ENCODE data around the gene PDE4D.
"Not testable (repeated sequence)": the region's sequence is repeated elsewhere in the genome, so short reads cannot be mapped to it uniquely, and the experiment has no call there.

PDE4D gene

GRCh38 chr5:58974083-58974482, 919.4 kb downstream of the PDE4D start:
- no peak for DNase-seq

DNA sequence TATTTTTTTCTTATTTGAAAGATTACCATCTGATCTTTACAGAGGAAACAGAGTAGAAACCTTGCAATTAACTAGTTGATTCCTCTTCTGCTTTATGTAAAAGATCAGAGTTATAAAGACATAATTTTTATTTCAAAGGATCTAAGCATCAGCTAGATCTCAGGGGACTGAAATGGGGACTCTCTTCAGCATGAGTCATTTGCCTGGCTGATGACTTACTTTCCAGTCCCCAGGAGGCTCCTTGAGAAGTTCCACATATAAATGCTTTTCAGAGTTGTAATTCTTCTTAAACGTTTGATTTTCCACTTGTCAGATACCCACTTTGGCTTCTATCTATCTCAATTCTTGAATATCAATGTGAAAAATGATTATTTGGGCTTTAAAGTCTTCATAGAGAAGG, 921.2 kb downstream of the PDE4D start:
- no peak for DNase-seq

DNA sequence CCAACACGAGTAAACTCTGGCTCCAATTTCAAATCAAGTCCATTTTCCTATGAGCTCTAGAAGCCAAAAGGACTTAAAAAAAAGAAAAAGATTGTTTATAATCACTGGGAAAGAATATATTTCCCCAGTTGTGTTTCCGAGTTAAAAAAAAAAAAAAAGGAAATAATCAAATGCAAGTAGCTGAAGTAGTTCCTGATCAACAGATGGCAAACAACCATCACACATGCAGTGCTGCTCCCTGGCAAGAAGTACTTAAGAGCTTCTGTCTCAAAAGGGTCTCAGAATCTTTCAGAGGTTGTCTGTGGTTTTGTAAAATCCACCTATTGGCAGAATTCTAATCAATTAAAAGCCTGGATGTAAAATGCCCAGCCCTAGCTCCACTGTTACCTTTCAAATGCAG, 922.8 kb downstream of the PDE4D start:
- no peak for DNase-seq

GRCh38 chr5:58969795-58970194, 923.7 kb downstream of the PDE4D start:
- no peak for DNase-seq

GRCh38 chr5:58969253-58969652, 924.3 kb downstream of the PDE4D start:
- DNase-seq = no peak

DNA sequence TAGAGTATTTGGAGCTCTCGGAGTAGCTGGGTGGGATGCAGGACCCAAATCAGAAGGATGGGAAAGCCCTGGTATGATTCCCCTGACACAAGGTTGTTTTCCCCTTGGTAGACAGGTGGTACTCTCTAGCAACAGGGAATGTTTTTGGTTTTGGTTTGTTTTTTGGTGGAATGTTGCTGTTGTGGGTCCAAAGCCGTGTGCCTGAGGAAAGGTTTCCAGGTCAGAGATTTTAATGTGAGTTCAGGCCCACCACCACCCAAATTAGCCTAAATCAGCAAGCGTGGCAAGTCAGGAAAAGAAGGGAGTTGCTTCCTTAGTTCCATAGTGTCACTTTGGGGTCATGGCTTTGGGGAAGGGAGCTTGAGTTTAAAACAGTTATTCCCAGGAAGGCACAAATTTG, 925.2 kb downstream of the PDE4D start:
- no peak for DNase-seq

DNA sequence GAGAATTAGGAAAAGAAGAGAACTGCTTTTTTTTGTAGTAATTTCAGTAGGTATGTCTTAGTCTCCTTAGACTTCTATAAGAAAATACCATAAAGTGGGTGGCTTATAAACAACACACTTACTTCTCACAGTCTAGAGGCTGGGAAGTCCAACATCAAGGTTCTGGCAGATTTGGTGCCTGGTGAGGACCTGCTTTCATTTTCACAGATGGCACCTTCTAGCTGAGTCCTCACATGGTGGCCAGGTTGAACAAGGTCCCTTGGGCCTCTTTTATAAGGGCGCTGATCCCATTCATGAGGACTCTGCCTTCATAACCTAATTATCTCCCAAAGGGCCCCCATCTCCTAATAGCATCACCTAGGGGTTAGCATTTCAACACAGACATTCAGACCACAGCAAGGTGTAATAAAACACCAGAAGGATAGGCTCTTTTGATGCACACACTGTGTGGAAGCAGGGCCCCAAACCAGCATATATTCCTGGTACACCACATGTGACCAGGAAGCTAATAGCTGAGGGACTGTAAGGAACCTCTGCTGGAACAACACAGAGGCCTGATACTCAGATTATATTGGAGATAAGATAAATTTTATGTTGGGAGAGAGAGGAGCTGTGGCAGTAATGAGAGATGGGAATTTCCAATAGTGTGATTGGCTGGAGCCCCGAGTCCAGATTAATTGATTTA, 925.8 kb downstream of the PDE4D start:
- DNase-seq = no peak

DNA sequence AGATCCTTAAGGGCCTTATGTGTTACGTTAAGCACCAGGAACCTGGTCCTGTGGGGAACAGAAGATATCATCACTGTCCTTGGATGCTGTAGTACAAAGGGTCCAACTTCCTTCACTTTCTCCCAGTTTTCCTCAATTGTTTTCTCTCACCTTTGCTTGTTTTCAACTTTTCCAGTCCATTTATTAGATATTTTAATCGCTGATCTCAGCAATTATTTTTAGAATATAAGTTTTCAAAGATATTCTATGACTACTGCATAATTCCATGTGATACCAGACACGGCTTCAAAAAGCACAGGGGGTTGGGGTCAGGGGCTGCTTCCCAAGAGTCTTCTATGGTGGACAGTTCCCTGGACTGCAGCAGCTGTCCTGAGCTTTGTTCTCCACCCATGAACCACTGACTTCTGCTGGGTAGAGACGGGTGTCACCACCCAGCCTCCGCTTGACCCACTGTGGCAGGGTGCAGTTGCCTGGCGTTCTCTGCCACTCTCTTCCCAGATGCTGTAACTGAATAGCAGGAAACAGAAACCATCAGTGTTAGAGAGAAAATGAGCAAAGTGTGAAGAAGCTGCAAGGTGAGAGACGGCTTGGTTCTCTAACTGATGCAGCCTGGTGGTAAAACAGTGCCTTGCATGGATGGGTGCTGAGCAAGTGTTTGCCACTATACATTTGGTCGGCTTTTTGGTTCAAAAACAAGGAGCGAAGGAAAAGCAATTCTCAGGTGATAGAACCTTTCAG, 927.7 kb downstream of the PDE4D start:
- DNase-seq = no peak

- DNase-seq = no peak
These were observed 929.7 kb downstream of the PDE4D start for GRCh38 chr5:58963821-58964220.

DNA sequence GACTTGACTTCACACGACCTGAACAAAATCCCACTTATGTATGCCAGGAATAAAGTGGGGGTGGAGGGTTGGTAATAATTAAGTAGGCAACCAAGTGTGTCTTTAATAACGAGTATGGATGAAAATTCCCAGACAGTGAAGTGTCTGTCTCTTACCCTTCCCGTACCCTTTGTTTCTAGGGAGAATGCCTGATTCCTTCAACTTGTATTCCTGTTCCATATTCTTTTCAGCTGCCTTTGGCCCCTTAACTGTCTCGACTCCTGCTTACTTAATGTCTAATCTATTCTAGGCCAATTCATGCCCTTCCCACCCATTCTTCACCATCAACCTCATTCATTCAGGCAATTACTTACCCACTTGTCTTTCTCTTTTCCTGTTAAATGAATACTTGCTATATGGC, 930.2 kb downstream of the PDE4D start:
- no peak for DNase-seq

DNA sequence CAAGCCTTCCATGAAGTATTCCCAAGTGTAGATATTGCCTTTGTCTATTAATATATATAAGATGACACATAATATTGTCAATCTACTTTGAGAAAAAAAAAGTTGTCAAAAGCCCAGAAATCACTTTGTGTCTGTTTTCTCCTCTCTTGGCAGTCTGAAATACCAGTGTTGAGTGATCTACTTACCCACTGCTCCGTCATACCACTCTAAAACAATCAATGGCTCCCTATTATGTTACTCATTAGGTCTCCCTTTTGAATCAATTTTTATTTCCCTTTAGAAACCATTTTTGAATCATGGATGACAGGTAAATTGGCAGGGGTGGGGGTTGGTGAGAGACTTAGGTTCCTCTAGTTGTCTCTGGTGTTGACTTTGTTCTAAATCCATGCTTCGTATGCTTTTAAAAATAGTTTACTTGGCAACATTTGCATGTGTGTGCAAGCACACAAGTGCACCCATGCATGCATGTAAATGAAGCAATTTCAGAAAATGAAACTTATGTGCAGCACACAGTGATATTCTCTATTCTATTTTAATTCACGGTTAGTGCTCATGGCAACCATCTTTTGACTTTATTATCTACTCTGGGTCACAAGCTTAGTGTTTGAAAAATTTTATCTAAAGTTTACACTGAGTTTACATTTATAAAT, 931.8 kb downstream of the PDE4D start:
- DNase-seq = no peak

DNA sequence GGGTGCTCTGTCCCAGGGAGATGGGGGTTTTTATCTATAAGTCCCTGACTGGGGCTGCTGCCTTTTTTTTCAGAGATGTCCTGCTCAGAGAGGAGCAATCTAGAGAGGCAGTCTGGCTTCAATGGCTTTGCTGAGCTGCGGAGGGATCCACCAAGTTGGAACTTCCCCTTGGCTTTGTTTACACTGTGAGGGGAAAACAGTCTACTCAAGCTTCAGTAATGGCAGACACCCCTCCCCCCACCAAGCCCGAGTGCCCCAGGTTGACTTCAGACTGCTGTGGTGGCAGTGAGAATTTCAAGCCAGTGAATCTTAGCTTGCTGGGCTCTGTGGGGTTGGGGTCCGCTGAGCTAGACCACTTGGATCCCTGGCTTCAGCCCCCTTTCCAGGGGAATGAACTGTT, 934.8 kb downstream of the PDE4D start:
- DNase-seq = no peak

- not testable (repeated sequence) for DNase-seq
These were observed 940.3 kb downstream of the PDE4D start for GRCh38 chr5:58953218-58953617.

DNA sequence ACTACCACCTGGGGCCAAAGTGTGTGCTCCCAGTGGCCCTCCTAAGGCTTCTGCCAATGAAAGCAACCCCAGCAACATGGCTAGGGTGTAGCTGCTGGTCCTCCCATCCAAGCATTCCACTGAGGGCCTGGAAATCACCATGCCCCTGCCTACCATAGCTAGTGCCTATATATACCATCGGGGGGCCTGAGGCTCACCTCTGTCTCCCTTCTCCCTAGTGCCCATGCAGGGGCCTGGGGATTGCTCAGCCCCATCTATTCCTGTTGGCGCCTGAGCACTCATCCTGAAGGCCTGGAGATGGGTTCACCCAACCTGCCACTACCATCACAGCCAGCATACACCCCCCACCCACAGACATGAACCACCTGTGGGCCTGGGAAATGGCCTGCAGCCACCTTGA, 943.3 kb downstream of the PDE4D start:
- no peak for DNase-seq

GRCh38 chr5:58946230-58946629, 947.3 kb downstream of the PDE4D start:
- no peak for DNase-seq

DNA sequence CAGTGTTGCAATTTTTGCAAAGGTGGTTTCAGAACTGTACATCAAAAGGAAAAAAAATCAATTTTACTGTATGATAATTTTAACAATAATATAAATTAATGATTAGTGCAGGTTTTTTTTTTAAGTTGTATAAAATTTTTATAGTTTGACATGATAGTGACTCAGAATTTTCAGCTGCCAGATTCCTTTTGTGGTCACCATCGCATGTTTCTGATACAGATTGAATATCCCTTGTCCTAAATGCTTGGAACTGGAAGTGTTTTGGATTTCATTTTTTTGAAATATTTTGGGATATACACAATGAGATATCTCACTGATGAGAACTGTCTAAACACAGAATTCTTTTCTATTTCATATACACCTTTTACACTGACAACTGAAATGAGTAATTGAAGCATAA, 949.3 kb downstream of the PDE4D start:
- DNase-seq = no peak

DNA sequence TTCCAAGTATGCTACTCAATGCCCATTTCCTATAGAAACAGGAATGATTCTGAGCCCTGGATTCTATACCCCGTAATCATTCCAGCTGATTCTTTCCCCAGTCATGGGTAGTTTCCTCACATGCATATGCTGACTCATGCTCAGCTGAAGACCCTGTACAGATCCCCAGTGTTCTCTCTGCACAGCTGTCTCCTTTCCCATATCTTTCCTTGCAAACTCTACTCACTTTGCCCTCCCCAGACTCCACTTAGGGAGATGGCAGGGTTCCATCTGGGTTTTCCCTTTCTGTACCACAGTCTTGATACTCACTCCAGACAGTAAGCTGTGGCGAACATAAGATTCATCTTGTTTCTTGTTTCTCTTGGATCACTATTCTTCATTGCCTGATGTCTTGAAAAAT, 953.1 kb downstream of the PDE4D start:
- no peak for DNase-seq

GRCh38 chr5:58939664-58940063, 953.9 kb downstream of the PDE4D start:
- no peak for DNase-seq

GRCh38 chr5:58938563-58939424, 954.7 kb downstream of the PDE4D start:
- DNase-seq = no peak

- no peak for DNase-seq
These were observed 956.4 kb downstream of the PDE4D start for GRCh38 chr5:58937031-58937681.

- no peak for DNase-seq
These were observed 958.9 kb downstream of the PDE4D start for GRCh38 chr5:58934629-58935097.

GRCh38 chr5:58933891-58934628, 959.5 kb downstream of the PDE4D start:
- no peak for DNase-seq
